Inferior parietal cortex (tissue), 1 donor: ENCODE results near the gene WWOX.

Source experiments
- DNase-seq: peaks from one replicate; pipeline ENCODE4 v3.0.0-alpha.2; 2016; ENCODE audit errors: extremely low spot score

Gene WWOX

GRCh38 chr16:78105517-78105916 lies 6.1 kb downstream of the WWOX start:
- DNase-seq: no peak

- DNase-seq: no peak
Measured at GRCh38 chr16:78106686-78107085, 7.2 kb downstream of the WWOX start.

GRCh38 chr16:78108451-78108850 lies 9.0 kb downstream of the WWOX start:
- DNase-seq: no peak

GRCh38 chr16:78113258-78113657 lies 13.8 kb downstream of the WWOX start:
- no peak for DNase-seq

DNA sequence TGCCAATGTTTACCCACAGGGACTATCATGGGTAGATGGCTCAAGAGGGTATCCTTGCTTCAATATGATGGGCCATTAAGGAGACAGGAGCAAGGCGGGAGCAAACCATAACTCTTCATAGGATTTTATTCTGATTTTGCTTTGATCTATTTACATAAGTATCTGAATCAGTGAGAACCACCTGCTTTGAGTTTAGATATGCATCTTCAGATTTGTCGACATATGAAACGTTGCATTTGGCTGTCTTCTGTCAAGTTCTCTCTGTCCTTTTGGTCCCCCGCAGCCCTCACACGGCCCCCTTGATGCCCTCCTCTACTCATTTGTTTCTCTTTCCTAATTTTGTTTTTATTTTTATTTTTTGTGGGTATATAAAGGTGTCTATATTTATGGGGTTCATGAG lies 16.2 kb downstream of the WWOX start:
- no peak for DNase-seq

- DNase-seq: no peak
Measured at GRCh38 chr16:78116946-78117345, 17.5 kb downstream of the WWOX start.

GRCh38 chr16:78117391-78117790 lies 17.9 kb downstream of the WWOX start:
- DNase-seq: no peak

DNA sequence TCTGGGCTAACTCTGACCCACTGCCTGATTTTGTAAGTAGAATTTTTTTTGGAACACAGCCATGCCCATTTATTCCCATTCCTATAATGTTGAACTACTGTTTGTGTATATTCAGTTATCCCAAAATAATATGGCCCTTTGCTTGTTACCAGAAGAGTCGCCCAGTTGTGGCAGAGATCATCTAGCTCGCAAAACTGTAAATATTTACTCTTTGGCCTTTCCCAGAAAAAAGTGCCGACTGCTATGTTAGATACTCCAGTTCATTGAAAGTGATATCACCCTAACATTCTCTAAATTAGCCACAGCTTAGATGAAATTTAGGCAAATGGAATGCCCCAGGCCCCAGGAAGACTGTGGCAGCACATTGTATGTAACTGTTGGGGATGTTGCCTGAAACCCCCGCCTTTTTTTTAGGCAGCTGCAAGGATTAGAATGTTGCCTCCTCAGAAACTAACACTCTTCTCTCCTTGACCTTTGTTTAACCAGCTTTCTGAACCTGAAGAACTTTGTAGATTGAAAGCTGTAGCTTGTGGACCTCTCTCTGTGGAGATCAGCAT lies 19.1 kb downstream of the WWOX start:
- DNase-seq: no peak

- DNase-seq: peak; percentile 85
Measured at GRCh38 chr16:78122774-78123315, 23.4 kb downstream of the WWOX start.

- DNase-seq: no peak
Measured at GRCh38 chr16:78125112-78125844, 25.8 kb downstream of the WWOX start.

GRCh38 chr16:78126662-78127061 lies 27.2 kb downstream of the WWOX start:
- no peak for DNase-seq

DNA sequence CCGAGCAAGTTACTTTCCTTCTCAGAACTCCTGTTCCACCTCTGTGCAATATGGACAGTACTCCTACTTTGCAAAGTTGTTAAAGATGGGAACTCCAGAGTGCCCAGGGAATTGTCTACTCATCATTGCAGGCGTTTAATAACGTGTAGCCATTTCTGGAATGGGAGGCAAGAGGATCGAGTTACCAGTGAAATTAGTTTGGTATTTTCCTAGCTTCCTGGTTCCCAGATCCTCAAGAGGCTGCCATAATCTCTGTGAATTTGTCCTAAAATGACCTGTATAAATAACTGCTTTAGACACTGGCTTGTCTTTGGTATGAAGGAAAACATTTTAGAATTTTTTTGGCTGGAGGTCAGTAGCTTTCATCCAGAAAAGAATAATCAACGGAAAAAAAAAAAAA lies 27.7 kb downstream of the WWOX start:
- DNase-seq: no peak

DNA sequence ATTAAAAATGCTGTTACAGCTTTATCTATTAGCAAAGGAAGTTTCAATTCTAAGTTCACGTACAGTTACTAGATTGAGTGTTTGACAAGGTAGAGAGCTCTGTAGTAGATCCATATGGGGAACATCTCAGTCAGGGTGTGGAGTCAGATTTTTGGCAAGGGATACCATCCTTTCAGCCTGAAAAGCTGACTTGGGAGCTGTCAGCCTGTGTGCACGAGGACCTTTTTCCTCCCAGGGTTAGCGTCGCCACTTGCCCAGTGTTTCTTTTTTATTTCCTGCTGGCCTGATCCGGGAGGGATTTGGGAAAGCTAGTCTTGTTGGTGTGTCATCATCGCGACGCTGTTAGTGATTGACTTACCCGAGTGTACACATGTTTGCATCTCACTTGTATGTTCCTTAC lies 29.5 kb downstream of the WWOX start:
- DNase-seq: no peak

DNA sequence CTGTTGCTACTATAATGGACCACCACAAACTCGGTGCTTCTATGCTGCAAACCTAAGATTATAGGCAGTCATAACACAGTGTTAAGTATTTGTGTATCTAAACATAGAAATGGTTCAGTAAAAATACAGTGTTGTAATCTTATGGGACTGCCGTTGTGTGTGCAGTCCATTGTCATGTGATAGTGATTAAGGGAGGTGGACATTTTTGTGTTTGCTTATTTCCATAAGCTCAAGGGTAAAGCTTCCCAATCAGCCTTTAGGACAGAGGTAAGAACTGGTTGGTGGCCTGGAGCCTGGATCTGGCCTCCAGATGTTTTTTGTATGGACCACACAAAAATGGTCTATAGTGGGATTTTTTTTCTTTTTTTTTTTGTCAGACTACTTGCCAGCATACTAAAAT lies 29.9 kb downstream of the WWOX start:
- no peak for DNase-seq

GRCh38 chr16:78130083-78130608 lies 30.7 kb downstream of the WWOX start:
- DNase-seq: no peak

- no peak for DNase-seq
Measured at GRCh38 chr16:78130950-78131349, 31.5 kb downstream of the WWOX start.

DNA sequence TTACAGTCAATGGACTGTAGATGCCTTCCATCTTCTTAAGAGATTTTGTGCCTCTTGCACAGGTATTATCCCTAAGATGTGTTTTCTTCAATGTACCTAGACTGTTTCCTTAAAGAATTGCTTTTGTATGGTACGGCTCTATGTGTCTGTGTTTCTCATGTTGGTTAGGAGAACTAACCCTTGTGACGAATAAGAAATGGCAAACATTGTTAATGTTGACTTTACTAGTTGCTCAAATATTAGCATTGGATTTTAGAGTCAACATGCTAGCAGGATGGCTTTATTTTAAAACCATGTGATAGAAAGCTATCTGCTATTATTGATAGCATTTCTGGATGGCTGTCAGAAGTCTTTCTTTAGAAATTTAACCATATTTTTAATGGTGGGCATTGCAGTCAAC lies 34.5 kb downstream of the WWOX start:
- DNase-seq: no peak

DNA sequence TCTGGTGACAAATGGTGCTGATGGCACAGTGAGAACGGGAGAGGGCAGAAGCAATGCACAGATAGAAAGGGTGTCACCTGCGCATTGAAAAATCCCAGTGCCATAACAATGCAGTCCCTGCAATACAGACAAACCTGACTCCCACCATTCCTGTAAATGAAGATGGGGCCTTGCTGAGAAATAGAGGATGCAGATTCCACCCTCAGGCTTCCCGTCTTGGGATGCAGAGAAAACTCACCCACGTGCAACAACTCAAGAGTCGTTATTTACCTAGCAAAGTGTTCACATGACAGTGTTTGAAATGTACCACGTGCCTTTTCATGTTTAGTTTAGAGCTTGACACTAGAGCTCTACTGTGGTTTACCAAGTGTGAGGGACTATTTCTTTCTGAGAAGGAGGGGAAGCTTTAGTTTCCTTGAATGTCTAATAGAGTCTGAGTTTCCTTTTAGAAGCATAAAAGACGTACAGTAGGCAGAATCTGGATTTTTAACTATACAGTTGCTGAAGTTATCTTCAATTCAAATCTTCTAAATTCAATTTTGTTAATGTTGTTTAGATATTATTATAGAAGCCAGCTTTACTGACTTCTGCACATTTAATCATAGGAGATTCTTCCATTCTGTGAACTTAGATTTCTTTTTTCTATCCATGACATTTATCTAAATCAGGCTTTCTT lies 35.6 kb downstream of the WWOX start:
- no peak for DNase-seq

GRCh38 chr16:78137179-78137578 lies 37.7 kb downstream of the WWOX start:
- no peak for DNase-seq

- DNase-seq: no peak
Measured at GRCh38 chr16:78137782-78138616, 38.5 kb downstream of the WWOX start.

DNA sequence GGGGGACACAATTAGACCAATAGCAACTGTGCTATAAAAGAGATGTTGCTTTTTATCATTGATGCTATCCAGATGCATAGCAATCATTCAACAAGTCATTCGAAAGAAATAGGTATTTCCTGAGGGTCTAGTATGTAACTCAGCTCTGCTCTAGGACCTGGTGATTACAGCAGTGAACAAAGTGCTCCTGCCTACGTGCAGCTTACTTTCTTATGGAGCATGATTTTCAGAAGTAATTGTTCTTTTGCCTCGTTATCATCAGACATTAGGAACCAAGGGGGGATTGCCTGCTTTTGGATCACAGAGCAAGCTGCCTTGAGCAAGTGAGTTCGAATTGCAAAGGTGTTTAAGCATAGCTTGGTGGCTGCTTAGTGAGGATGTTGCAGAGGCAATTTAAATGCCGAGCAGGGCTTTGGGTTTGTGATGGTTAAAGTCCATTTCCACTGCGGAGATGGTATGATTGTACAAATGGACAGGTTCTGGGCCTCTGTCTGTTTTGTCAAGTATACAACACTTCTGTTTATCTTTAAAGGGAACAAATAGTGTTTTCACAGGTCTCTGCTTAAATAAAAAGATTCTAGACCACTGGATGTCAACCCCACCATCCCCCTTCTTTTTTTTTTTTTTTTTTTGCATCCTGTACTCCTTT lies 41.5 kb downstream of the WWOX start:
- no peak for DNase-seq
